ENCODE measurements around the gene ZNF490. TPM values are rescaled to one million over a fixed set of nuclear protein-coding genes. Genes with fewer than 3 reads are reported as not detected.

The ZNF490 gene
- total and polyA plus RNA-seq, 2 experiments from 2014 or later = 2.3 to 7.8 TPM

GRCh38 chr19:12655546-12655945 lies 44.9 kb upstream of the ZNF490 start:
- Histone ChIP-seq H3K4me2 (no peak overlapping the region), H3K9me2 (replicated peaks; ENCODE audit: insufficient read depth) (no peaks in the 10 kb centered on the region), H2AFZ (no peak overlapping the region), H3K79me2 (no peaks in the 10 kb centered on the region), H3K4me1 (ENCODE audit: insufficient read depth) (no peaks in the 10 kb centered on the region), H3K4me3 (no peak overlapping the region), H3K27ac (no peak overlapping the region), H3K9me3 (ENCODE audit: low read depth) (no peaks in the 10 kb centered on the region), H4K20me1 (ENCODE audit: insufficient read depth, poor library complexity, severe bottlenecking) (no peaks in the 10 kb centered on the region), H3K27me3 (no peaks in the 10 kb centered on the region), H3K36me3 (replicated peaks; ENCODE audit: insufficient read depth, low read depth) (no peaks in the 10 kb centered on the region)
- no peak for DNase-seq (ENCODE audit: low spot score)
- no peak for TF ChIP-seq CTCF (IDR thresholded peaks at IDR 0.05; ENCODE audit: poor library complexity)
- TF ChIP-seq EZH2 (IDR thresholded peaks at IDR 0.05; ENCODE audit: borderline replicate concordance) = no peak
- TF ChIP-seq EZH2phosphoT487 (IDR thresholded peaks at IDR 0.05; ENCODE audit: low read depth, severe bottlenecking, unreplicated experiment) = no peak
- over 99% methylated on average over 8 of the region's 8 CpGs for WGBS (ENCODE audit: low lambda C conversion rate, missing lambda C conversion rate)

GRCh38 chr19:12652219-12652618 lies 41.6 kb upstream of the ZNF490 start:
- Histone ChIP-seq H2AFZ (no peak overlapping the region), H3K79me2 (no peaks in the 10 kb centered on the region), H3K9me2 (replicated peaks; ENCODE audit: insufficient read depth) (no peaks in the 10 kb centered on the region), H4K20me1 (ENCODE audit: insufficient read depth, poor library complexity, severe bottlenecking) (no peaks in the 10 kb centered on the region), H3K27ac (no peak overlapping the region), H3K4me1 (ENCODE audit: insufficient read depth) (no peaks in the 10 kb centered on the region), H3K27me3 (no peaks in the 10 kb centered on the region), H3K9me3 (ENCODE audit: low read depth) (no peaks in the 10 kb centered on the region), H3K4me2 (no peak overlapping the region), H3K36me3 (replicated peaks; ENCODE audit: insufficient read depth, low read depth) (no peaks in the 10 kb centered on the region), H3K4me3 (no peak overlapping the region)
- 97% methylated on average over 6 of the region's 6 CpGs for WGBS (ENCODE audit: low lambda C conversion rate, missing lambda C conversion rate)
- TF ChIP-seq CTCF (IDR thresholded peaks at IDR 0.05; ENCODE audit: poor library complexity) (no peak), EZH2phosphoT487 (IDR thresholded peaks at IDR 0.05; ENCODE audit: low read depth, severe bottlenecking, unreplicated experiment) (no peak), EZH2 (IDR thresholded peaks at IDR 0.05; ENCODE audit: borderline replicate concordance) (no peak)
- no peak for DNase-seq (ENCODE audit: low spot score)

- Histone ChIP-seq H4K20me1 (ENCODE audit: insufficient read depth, poor library complexity, severe bottlenecking) (no peaks in the 10 kb centered on the region), H3K36me3 (replicated peaks; ENCODE audit: insufficient read depth, low read depth) (no peaks in the 10 kb centered on the region), H2AFZ (no peak overlapping the region), H3K4me1 (ENCODE audit: insufficient read depth) (no peaks in the 10 kb centered on the region), H3K27me3 (no peaks in the 10 kb centered on the region), H3K79me2 (no peaks in the 10 kb centered on the region), H3K9me3 (ENCODE audit: low read depth) (no peaks in the 10 kb centered on the region), H3K9me2 (replicated peaks; ENCODE audit: insufficient read depth) (no peaks in the 10 kb centered on the region), H3K4me3 (no peak overlapping the region), H3K27ac (no peak overlapping the region), H3K4me2 (no peak overlapping the region)
- TF ChIP-seq EZH2 (IDR thresholded peaks at IDR 0.05; ENCODE audit: borderline replicate concordance) (no peak), CTCF (IDR thresholded peaks at IDR 0.05; ENCODE audit: poor library complexity) (no peak), EZH2phosphoT487 (IDR thresholded peaks at IDR 0.05; ENCODE audit: low read depth, severe bottlenecking, unreplicated experiment) (no peak)
- WGBS (ENCODE audit: low lambda C conversion rate, missing lambda C conversion rate) = 100% methylated on average over 10 of the region's 10 CpGs
- DNase-seq (ENCODE audit: low spot score) = no peak
Observed at GRCh38 chr19:12649941-12650340, 39.3 kb upstream of the ZNF490 start.

GRCh38 chr19:12648088-12648487 lies 37.5 kb upstream of the ZNF490 start:
- DNase-seq (ENCODE audit: low spot score) = no peak
- peak overlapping the region; percentile 49 for H3K4me2 ChIP-seq
- H3K27me3 ChIP-seq = no peaks in the 10 kb centered on the region
- H3K4me1 ChIP-seq (ENCODE audit: insufficient read depth) = no peaks in the 10 kb centered on the region
- H3K9me3 ChIP-seq (ENCODE audit: low read depth) = no peaks in the 10 kb centered on the region
- H3K4me3 ChIP-seq = no peak overlapping the region
- H3K27ac ChIP-seq = no peak overlapping the region
- no peaks in the 10 kb centered on the region for H3K79me2 ChIP-seq
- H3K36me3 ChIP-seq (replicated peaks; ENCODE audit: insufficient read depth, low read depth) = no peaks in the 10 kb centered on the region
- H4K20me1 ChIP-seq (ENCODE audit: insufficient read depth, poor library complexity, severe bottlenecking) = no peaks in the 10 kb centered on the region
- 65% methylated on average over 24 of the region's 29 CpGs for WGBS (ENCODE audit: low lambda C conversion rate, missing lambda C conversion rate)
- TF ChIP-seq EZH2phosphoT487 (IDR thresholded peaks at IDR 0.05; ENCODE audit: low read depth, severe bottlenecking, unreplicated experiment) (no peak), EZH2 (IDR thresholded peaks at IDR 0.05; ENCODE audit: borderline replicate concordance) (no peak), CTCF (IDR thresholded peaks at IDR 0.05; ENCODE audit: poor library complexity) (peak; percentile 9)
- no peaks in the 10 kb centered on the region for H3K9me2 ChIP-seq (replicated peaks; ENCODE audit: insufficient read depth)
- H2AFZ ChIP-seq = no peak overlapping the region

All from hepatocyte (in vitro differentiated cells).